HepG2 (cell line): ENCODE measurements around the gene SAMD4B. TPM values are rescaled to one million over a fixed set of nuclear protein-coding genes. Genes with fewer than 3 reads are reported as not detected.

Experiments used
- ESRRA ChIP-seq: sonication (generic); formaldehyde crosslinking; IDR thresholded peaks from 2 replicates; pipeline ENCODE4 v1.5.1; 2020; ENCODE audit warnings: mild to moderate bottlenecking, low read depth, missing genetic modification reagents
- FOSL2 ChIP-seq: sonication (generic); formaldehyde crosslinking; IDR thresholded peaks from 2 replicates; pipeline ENCODE4 v1.4.0; 2020; ENCODE audit warnings: missing genetic modification reagents
- GATA4 ChIP-seq: sonication (generic); IDR thresholded peaks from 2 replicates; pipeline ENCODE4 v1.6.1; 2016; ENCODE audit warnings: antibody characterized with exemption, low read depth, borderline replicate concordance
- HNF4A ChIP-seq: sonication (generic); formaldehyde crosslinking; IDR thresholded peaks from 2 replicates; pipeline ENCODE4 v1.4.0; 2020; ENCODE audit warnings: missing genetic modification reagents
- JUND ChIP-seq: sonication (generic); formaldehyde crosslinking; IDR thresholded peaks from 2 replicates; pipeline ENCODE4 v1.8.0; 2022; ENCODE audit warnings: mild to moderate bottlenecking, missing genetic modification reagents
- MBD4 ChIP-seq: IDR thresholded peaks from 2 replicates; pipeline ENCODE4 v1.6.1; 2012; ENCODE audit warnings: low read length, inconsistent platforms, borderline replicate concordance
- SPEN ChIP-seq: sonication (generic); formaldehyde crosslinking; IDR thresholded peaks from 2 replicates; pipeline ENCODE4 v1.5.1; 2020; ENCODE audit warnings: low read depth, mild to moderate bottlenecking, missing genetic modification reagents
- TBL1XR1 ChIP-seq: fragments of 150-350 bp; IDR thresholded peaks from 2 replicates; pipeline ENCODE4 v1.6.1; 2014; ENCODE audit warnings: borderline replicate concordance, low read length; ENCODE audit not compliant: partially characterized antibody
- TGIF2 ChIP-seq: IDR thresholded peaks from 2 replicates; pipeline ENCODE4 v1.6.1; 2016; ENCODE audit warnings: control low read depth, missing compliant biosample characterization
- YEATS4 ChIP-seq: sonication (generic); formaldehyde crosslinking; IDR thresholded peaks from 2 replicates; pipeline ENCODE4 v1.4.0; 2020; ENCODE audit warnings: missing genetic modification reagents, borderline replicate concordance
- ZBTB7A ChIP-seq: sonication (generic); formaldehyde crosslinking; IDR thresholded peaks from 2 replicates; pipeline ENCODE4 v1.8.0; 2022; ENCODE audit warnings: mild to moderate bottlenecking, missing genetic modification reagents
- ZNF275 ChIP-seq: sonication (generic); formaldehyde crosslinking; IDR thresholded peaks from 2 replicates; pipeline ENCODE4 v1.8.0; 2022; ENCODE audit warnings: missing genetic modification reagents, mild to moderate bottlenecking, inconsistent platforms, borderline replicate concordance
- ZNF292 ChIP-seq: sonication (generic); formaldehyde crosslinking; IDR thresholded peaks from 2 replicates; pipeline ENCODE4 v1.8.1; 2022; ENCODE audit warnings: mild to moderate bottlenecking, low read depth, missing genetic modification reagents, borderline replicate concordance
- ZNF616 ChIP-seq: sonication (generic); formaldehyde crosslinking; IDR thresholded peaks from 2 replicates; pipeline ENCODE4 v1.5.0; 2020; ENCODE audit warnings: low read depth, mild to moderate bottlenecking, missing genetic modification reagents
- polyA plus RNA-seq, 8 experiments: library from polyadenylated mRNA; depleted of rRNA in 3 of 8; stranded (reverse) in 7 of 8; unstranded in 1 of 8; fragments of >200 nt; fragmentation: Illumina TruSeq in 4 of 8; extraction: Trizol in 4 of 8; gene quantifications; 2 replicates each; pipeline versions ENCODE4 v1.2.1 to v1.2.3, GENCODE V29; 2011 to 2016; ENCODE audit warnings: low read depth in 4 of 8, missing spikeins in 1 of 8, mixed read lengths in 1 of 8; ENCODE audit not compliant: insufficient read depth in 1 of 8
- total RNA-seq, 5 experiments: library from RNA; depleted of rRNA; stranded (reverse); fragments of >200 nt; fragmentation: Illumina TruSeq; extraction: Trizol; gene quantifications; 2 replicates each; pipeline ENCODE4 v1.2.3, GENCODE V29; 2016; ENCODE audit warnings: low read depth in 1 of 5
- TF ChIP-seq, protein P1 (sequence below): sonication (generic); formaldehyde crosslinking; IDR thresholded peaks from 2 replicates; pipeline ENCODE4 v1.4.0; 2020; ENCODE audit warnings: mild to moderate bottlenecking, missing genetic modification reagents
- TF ChIP-seq, protein P2 (sequence below): sonication (generic); formaldehyde crosslinking; IDR thresholded peaks from 2 replicates; pipeline ENCODE4 v1.5.1; 2020; ENCODE audit warnings: mild to moderate bottlenecking, missing genetic modification reagents, moderate library complexity
- TF ChIP-seq, protein P3 (sequence below): IDR thresholded peaks from 2 replicates; pipeline ENCODE4 v1.4.0; 2020; ENCODE audit warnings: mild to moderate bottlenecking, missing genetic modification reagents

The SAMD4B gene
- total and polyA plus RNA-seq, 2 of the 13 experiments (the other 11 are each of a cell fraction or from before 2014, with no cell fraction given) = 26.0 to 31.8 TPM

- TF ChIP-seq ESRRA (CRISPR knock-in tag) (peak; percentile 70), ZNF616 (CRISPR knock-in tag) (no peak), YEATS4 (peak; percentile 39; the same call in 1 of the 2 replicates), TGIF2 (CRISPR knock-in tag) (0 out of 2 replicates have a peak, but pooled peaks have one; percentile 69), ZBTB7A (CRISPR knock-in tag) (peak; percentile 40; the same call in 1 of the 2 replicates), GATA4 (peak; percentile 63; the same call in 1 of the 2 replicates), JUND (CRISPR knock-in tag) (0 out of 2 replicates have a peak, but pooled peaks have one; percentile 7), SPEN (CRISPR knock-in tag) (peak; percentile 32; the same call in 1 of the 2 replicates), TBL1XR1 (peak; percentile 74), ZNF275 (CRISPR knock-in tag) (0 out of 2 replicates have a peak, but pooled peaks have one; percentile 19), FOSL2 (CRISPR knock-in tag) (peak; percentile 62), MBD4 (no peak), ZNF292 (CRISPR knock-in tag) (peak; percentile 47; the same call in 1 of the 2 replicates), HNF4A (peak; percentile 94)
- TF ChIP-seq, protein P1, sequence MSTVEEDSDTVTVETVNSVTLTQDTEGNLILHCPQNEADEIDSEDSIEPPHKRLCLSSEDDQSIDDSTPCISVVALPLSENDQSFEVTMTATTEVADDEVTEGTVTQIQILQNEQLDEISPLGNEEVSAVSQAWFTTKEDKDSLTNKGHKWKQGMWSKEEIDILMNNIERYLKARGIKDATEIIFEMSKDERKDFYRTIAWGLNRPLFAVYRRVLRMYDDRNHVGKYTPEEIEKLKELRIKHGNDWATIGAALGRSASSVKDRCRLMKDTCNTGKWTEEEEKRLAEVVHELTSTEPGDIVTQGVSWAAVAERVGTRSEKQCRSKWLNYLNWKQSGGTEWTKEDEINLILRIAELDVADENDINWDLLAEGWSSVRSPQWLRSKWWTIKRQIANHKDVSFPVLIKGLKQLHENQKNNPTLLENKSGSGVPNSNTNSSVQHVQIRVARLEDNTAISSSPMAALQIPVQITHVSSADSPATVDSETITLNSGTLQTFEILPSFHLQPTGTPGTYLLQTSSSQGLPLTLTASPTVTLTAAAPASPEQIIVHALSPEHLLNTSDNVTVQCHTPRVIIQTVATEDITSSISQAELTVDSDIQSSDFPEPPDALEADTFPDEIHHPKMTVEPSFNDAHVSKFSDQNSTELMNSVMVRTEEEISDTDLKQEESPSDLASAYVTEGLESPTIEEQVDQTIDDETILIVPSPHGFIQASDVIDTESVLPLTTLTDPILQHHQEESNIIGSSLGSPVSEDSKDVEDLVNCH = no peak
- TF ChIP-seq, protein P2, sequence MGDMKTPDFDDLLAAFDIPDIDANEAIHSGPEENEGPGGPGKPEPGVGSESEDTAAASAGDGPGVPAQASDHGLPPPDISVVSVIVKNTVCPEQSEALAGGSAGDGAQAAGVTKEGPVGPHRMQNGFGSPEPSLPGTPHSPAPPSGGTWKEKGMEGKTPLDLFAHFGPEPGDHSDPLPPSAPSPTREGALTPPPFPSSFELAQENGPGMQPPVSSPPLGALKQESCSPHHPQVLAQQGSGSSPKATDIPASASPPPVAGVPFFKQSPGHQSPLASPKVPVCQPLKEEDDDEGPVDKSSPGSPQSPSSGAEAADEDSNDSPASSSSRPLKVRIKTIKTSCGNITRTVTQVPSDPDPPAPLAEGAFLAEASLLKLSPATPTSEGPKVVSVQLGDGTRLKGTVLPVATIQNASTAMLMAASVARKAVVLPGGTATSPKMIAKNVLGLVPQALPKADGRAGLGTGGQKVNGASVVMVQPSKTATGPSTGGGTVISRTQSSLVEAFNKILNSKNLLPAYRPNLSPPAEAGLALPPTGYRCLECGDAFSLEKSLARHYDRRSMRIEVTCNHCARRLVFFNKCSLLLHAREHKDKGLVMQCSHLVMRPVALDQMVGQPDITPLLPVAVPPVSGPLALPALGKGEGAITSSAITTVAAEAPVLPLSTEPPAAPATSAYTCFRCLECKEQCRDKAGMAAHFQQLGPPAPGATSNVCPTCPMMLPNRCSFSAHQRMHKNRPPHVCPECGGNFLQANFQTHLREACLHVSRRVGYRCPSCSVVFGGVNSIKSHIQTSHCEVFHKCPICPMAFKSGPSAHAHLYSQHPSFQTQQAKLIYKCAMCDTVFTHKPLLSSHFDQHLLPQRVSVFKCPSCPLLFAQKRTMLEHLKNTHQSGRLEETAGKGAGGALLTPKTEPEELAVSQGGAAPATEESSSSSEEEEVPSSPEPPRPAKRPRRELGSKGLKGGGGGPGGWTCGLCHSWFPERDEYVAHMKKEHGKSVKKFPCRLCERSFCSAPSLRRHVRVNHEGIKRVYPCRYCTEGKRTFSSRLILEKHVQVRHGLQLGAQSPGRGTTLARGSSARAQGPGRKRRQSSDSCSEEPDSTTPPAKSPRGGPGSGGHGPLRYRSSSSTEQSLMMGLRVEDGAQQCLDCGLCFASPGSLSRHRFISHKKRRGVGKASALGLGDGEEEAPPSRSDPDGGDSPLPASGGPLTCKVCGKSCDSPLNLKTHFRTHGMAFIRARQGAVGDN (CRISPR knock-in tag) = peak; percentile 58; the same call in 1 of the 2 replicates
- TF ChIP-seq, protein P3, sequence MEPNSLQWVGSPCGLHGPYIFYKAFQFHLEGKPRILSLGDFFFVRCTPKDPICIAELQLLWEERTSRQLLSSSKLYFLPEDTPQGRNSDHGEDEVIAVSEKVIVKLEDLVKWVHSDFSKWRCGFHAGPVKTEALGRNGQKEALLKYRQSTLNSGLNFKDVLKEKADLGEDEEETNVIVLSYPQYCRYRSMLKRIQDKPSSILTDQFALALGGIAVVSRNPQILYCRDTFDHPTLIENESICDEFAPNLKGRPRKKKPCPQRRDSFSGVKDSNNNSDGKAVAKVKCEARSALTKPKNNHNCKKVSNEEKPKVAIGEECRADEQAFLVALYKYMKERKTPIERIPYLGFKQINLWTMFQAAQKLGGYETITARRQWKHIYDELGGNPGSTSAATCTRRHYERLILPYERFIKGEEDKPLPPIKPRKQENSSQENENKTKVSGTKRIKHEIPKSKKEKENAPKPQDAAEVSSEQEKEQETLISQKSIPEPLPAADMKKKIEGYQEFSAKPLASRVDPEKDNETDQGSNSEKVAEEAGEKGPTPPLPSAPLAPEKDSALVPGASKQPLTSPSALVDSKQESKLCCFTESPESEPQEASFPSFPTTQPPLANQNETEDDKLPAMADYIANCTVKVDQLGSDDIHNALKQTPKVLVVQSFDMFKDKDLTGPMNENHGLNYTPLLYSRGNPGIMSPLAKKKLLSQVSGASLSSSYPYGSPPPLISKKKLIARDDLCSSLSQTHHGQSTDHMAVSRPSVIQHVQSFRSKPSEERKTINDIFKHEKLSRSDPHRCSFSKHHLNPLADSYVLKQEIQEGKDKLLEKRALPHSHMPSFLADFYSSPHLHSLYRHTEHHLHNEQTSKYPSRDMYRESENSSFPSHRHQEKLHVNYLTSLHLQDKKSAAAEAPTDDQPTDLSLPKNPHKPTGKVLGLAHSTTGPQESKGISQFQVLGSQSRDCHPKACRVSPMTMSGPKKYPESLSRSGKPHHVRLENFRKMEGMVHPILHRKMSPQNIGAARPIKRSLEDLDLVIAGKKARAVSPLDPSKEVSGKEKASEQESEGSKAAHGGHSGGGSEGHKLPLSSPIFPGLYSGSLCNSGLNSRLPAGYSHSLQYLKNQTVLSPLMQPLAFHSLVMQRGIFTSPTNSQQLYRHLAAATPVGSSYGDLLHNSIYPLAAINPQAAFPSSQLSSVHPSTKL (CRISPR knock-in tag) = peak; percentile 62; the same call in 1 of the 2 replicates
Measured at GRCh38 chr19:39411081-39411831, 69.0 kb downstream of the SAMD4B start (continued).
